ENCODE data around the gene NPLOC4.

Gene NPLOC4

GRCh38 chr17:81509972-81510784 is 126.7 kb downstream of the NPLOC4 start:
- in situ Hi-C loops (cut with HindIII; ENCODE audit: low sequenced_read_pairs), result no loop called here

GRCh38 chr17:81509207-81509971 is 127.5 kb downstream of the NPLOC4 start:
- in situ Hi-C loops (cut with HindIII; ENCODE audit: low sequenced_read_pairs), result no loop called here

- in situ Hi-C loops (cut with HindIII; ENCODE audit: low sequenced_read_pairs), result no loop called here
These were observed 128.2 kb downstream of the NPLOC4 start for GRCh38 chr17:81508639-81509206.
